IPS-20b (cell line): Measurements from ENCODE around the gene SRPRB.

ENCODE experiments used
- H3K27ac ChIP-seq: one replicate; pipeline ENCODE4 v1.5.1; 2013; ENCODE audit warnings: low read length
- H3K27me3 ChIP-seq: 2 replicates; pipeline ENCODE4 v1.6.1; 2013; ENCODE audit warnings: mild to moderate bottlenecking, low read length, inconsistent platforms; ENCODE audit not compliant: insufficient read depth
- H3K36me3 ChIP-seq: 2 replicates; pipeline ENCODE4 v1.6.1; 2013; ENCODE audit warnings: low read depth, mild to moderate bottlenecking, inconsistent platforms, low read length, moderate library complexity; ENCODE audit not compliant: insufficient read depth
- H3K4me1 ChIP-seq: 2 replicates; pipeline ENCODE4 v1.6.1; 2013; ENCODE audit warnings: mild to moderate bottlenecking, control low read depth, inconsistent platforms, low read length, moderate library complexity; ENCODE audit not compliant: insufficient read depth
- H3K4me3 ChIP-seq: 2 replicates; pipeline ENCODE4 v1.5.1; 2013; ENCODE audit warnings: mild to moderate bottlenecking, low read length, inconsistent platforms
- H3K9ac ChIP-seq: 2 replicates; pipeline ENCODE4 v1.6.1; 2013; ENCODE audit warnings: low read depth, mild to moderate bottlenecking, inconsistent platforms, low read length, moderate library complexity
- H3K9me3 ChIP-seq: 2 replicates; pipeline ENCODE4 v1.6.1; 2013; ENCODE audit warnings: mild to moderate bottlenecking, low read depth, low read length, inconsistent platforms; ENCODE audit not compliant: insufficient read depth

SRPRB gene

GRCh38 chr3:133831966-133832801 lies 26.6 kb downstream of the SRPRB start:
- Histone ChIP-seq H3K9me3 (no peaks in the 10 kb centered on the region), H3K27ac (no peak overlapping the region), H3K4me3 (no peak overlapping the region), H3K36me3 (no peaks in the 10 kb centered on the region), H3K27me3 (no peaks in the 10 kb centered on the region), H3K4me1 (no peaks in the 10 kb centered on the region), H3K9ac (no peak overlapping the region)

DNA sequence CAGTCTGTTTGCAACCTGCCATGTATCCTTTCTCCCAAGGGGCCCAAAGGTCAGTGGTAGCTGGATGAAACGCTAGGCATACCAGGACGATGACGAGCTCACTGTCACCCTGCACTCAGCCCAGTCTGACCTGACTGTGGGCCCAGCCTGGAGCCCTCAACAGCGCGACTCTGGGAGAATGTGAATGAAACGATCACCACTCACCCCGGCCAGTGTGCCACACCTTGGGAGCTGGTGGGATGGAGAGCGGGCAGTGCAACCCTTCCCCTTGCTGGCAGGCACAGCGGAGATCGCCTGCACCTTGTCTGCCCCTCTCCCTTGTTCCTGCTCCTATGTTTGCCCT lies 27.2 kb downstream of the SRPRB start:
- Histone ChIP-seq H3K27ac (no peak overlapping the region), H3K4me1 (no peaks in the 10 kb centered on the region), H3K4me3 (no peak overlapping the region), H3K9me3 (no peaks in the 10 kb centered on the region), H3K9ac (no peak overlapping the region), H3K36me3 (no peaks in the 10 kb centered on the region), H3K27me3 (no peaks in the 10 kb centered on the region)

DNA sequence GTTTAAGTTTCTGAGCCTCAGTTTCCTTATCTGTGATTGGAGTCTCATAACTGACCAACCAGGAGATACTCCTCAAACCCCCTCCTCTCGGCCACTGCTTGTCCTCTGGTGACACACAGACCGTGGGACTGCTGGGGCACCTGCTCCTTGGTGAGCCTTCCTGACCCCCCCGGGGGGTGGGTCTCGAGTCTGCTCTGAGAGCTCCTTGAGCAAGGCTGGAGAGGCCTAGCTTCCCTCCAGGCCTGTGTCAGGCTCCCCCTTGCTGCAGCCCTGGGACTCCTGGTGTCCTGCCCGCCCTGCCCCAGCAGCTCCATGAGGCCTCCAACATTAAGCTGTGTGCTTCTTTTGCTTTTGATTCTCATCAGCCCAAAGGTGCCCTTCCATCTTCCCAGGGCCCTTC lies 27.7 kb downstream of the SRPRB start:
- H3K4me3 ChIP-seq: no peak overlapping the region
- H3K9ac ChIP-seq: no peak overlapping the region
- no peaks in the 10 kb centered on the region for H3K9me3 ChIP-seq
- no peaks in the 10 kb centered on the region for H3K27me3 ChIP-seq
- no peaks in the 10 kb centered on the region for H3K36me3 ChIP-seq
- no peak overlapping the region for H3K27ac ChIP-seq
- H3K4me1 ChIP-seq: no peaks in the 10 kb centered on the region

DNA sequence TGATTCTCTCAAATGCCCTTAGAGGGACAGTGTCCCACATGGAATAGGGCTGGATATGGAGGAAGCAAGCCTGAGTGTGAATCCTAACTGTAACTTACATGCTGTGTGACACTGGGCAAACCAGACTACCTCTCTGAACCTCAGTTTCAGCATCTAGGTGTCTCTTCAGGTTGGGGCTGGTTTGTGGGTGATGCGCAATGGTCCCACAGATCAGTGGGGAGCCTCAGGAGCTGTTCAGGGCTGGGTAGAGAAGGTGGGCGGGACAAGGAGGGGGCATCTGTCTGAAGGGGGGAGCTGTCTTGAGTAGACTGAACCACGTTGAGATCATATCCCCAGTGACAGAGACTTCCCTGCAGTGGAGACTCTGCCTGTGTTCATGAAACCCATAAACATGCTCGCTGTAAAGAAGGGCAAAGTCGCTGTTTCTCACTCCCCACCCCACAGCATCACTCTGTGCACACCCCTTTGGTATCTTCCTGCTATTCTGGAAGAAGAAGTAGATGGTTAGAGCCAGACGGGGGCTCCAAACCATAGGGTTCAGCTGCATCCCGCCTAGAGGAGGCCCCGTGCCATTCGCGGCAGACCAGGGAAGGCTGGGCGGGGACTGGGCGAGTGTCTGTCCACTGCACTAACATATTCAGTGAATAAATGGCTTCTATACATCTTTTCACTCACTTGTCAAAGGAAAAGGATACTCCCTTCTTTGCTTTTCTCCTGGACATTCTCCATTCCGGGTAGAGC lies 28.4 kb downstream of the SRPRB start:
- H3K36me3 ChIP-seq: no peaks in the 10 kb centered on the region
- no peak overlapping the region for H3K9ac ChIP-seq
- H3K4me3 ChIP-seq: no peak overlapping the region
- no peaks in the 10 kb centered on the region for H3K27me3 ChIP-seq
- no peaks in the 10 kb centered on the region for H3K9me3 ChIP-seq
- H3K4me1 ChIP-seq: no peaks in the 10 kb centered on the region
- H3K27ac ChIP-seq: no peak overlapping the region

DNA sequence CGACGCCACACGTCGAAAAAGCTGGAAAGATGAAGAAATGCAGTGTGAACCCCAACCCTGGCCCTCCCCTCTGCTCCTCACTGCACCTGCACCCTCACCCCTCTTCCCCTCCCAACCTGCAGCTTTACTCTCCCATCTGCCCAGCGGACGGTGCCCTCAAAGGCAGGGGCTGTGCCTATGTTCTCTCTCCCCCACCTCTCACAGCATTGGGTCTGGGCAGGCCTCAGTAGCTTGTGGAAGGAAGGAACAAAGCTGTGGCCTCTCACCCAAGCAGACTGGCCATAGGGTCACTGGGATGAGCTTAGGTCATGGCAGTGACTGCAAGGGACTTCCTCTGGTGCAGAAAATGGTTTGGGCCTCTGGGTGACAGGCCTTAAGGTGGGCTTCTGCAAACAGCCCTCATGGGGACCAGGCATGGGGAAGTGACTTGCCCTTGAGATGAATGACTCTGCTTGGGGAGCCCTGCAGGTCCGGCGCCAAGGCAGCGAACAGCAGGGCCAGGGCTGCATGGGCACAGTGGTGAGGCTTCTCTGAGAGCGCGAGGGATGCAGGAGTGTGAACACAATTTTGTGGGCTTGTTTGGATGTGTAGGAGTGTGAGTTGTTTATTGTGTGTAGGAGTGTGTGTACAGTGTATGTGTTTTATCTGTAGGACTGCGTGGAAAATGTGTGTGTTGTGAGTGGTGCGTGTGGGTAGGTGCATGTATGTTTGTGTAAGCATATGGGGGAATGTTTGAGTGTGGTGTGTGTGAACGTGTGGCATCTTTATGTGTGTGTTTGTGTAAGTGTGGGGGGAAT lies 29.2 kb downstream of the SRPRB start:
- Histone ChIP-seq H3K9me3 (no peaks in the 10 kb centered on the region), H3K27me3 (no peaks in the 10 kb centered on the region), H3K27ac (no peak overlapping the region), H3K36me3 (no peaks in the 10 kb centered on the region), H3K9ac (no peak overlapping the region), H3K4me1 (no peaks in the 10 kb centered on the region), H3K4me3 (no peak overlapping the region)

DNA sequence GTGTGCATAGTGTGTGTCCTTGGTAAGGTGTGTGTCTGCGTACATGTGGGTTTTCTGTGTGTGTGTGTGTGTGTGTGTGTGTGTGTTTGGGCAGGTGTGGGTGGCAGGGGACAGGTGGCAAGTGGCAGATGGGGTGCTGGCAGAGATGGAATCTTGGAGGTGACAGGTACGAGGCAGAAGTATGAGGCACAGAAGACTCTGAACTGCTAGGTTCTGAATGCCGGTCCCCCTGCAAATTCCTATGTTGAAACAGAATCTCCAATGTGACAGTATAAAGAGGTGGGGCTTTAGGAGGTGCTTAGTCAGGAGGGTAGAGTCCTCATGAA lies 29.8 kb downstream of the SRPRB start:
- Histone ChIP-seq H3K4me3 (no peak overlapping the region), H3K27ac (no peak overlapping the region), H3K9me3 (no peaks in the 10 kb centered on the region), H3K4me1 (no peaks in the 10 kb centered on the region), H3K27me3 (no peaks in the 10 kb centered on the region), H3K9ac (no peak overlapping the region), H3K36me3 (no peaks in the 10 kb centered on the region)

DNA sequence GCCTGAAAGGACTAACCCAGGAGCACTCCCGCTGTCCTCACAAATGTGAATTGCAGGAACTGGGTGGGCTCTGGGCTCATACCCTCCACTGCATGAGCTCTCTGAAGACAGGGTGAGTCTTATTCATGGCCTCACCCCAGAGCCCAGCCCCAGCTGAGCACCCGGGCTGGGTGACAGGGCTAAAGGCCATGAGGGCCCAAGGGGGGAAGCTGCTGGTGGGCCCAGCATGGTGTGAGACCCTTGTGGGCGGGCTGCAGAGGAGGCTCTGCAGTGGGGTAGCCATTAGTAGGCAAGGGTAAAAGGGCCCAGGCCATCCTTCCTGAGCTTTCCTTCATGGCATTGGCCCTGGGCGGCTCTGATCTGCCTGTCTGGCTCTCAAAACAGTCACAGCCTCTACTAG lies 30.3 kb downstream of the SRPRB start:
- H3K36me3 ChIP-seq: no peaks in the 10 kb centered on the region
- H3K9me3 ChIP-seq: no peaks in the 10 kb centered on the region
- H3K9ac ChIP-seq: no peak overlapping the region
- H3K27me3 ChIP-seq: no peaks in the 10 kb centered on the region
- H3K27ac ChIP-seq: no peak overlapping the region
- no peak overlapping the region for H3K4me3 ChIP-seq
- no peaks in the 10 kb centered on the region for H3K4me1 ChIP-seq

GRCh38 chr3:133836497-133837158 lies 31.0 kb downstream of the SRPRB start:
- Histone ChIP-seq H3K27me3 (no peaks in the 10 kb centered on the region), H3K9ac (no peak overlapping the region), H3K9me3 (no peaks in the 10 kb centered on the region), H3K4me3 (no peak overlapping the region), H3K27ac (no peak overlapping the region), H3K36me3 (no peaks in the 10 kb centered on the region), H3K4me1 (no peaks in the 10 kb centered on the region)

DNA sequence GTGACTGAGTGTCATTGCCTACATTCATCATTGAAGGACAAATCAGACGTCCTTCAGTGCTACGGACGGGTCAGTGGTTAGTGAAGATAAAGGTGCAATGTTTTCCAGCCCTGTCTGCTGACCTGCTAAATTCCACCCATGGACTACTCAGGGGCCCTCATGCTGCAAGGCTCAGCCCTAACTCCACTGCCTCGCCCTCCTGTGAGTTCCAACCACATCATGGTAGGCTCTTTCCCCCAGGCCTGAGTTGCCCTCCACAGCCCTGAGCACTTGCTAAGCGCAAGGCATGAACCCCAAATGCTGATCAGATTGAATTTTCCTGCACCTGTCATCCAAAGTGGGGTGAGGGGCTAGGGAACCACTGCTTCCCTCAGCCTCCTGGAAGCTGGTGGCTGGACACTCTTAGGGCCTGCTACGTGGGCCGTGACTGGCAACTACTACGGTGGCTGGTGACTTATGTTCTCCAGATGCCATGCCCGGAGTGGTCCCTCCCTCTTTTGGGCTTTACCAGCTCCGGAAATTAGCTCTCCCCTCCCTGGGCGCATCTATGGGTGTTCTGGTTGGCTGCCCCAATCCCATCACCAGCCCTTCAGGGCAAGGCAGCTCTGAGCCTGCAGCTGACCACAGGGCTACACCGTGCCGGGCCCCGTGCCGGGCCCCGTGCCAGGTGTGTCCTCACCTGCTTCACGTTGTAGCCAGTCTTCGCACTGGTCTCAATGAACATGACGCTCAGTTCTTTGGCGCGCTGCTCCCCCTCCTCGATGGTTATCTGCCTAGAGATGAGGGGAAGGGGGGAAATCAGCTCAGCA lies 32.1 kb downstream of the SRPRB start:
- no peaks in the 10 kb centered on the region for H3K9me3 ChIP-seq
- no peaks in the 10 kb centered on the region for H3K4me1 ChIP-seq
- no peaks in the 10 kb centered on the region for H3K27me3 ChIP-seq
- no peak overlapping the region for H3K4me3 ChIP-seq
- no peaks in the 10 kb centered on the region for H3K36me3 ChIP-seq
- no peak overlapping the region for H3K27ac ChIP-seq
- no peak overlapping the region for H3K9ac ChIP-seq

DNA sequence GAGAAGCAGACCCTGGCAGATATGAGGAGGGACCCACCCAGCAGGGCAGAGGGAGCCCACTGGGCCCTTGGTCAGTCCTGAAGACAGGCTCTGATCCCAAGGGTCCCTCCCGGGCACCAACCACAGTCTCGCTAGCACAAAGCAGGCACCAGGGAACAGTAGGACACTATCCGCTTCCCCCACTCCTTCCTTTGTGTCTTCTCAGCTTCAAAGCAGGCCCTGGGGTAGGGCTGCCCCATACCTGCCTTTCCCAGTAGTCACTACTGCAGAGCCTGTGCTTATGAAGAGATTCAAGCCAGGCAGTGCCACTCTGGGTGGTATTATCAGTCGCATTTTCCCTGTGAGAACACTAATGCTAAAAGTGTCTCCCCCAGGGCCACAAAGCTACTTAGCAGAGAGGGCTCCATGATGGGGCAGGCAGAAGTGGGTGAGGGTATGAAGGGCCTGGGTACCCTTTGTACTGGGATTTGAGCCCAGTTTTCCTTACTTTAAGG lies 32.7 kb downstream of the SRPRB start:
- Histone ChIP-seq H3K27ac (no peak overlapping the region), H3K4me3 (no peak overlapping the region), H3K9ac (no peak overlapping the region), H3K4me1 (no peaks in the 10 kb centered on the region), H3K27me3 (no peaks in the 10 kb centered on the region), H3K9me3 (no peaks in the 10 kb centered on the region), H3K36me3 (no peaks in the 10 kb centered on the region)
